ENCODE measurements around the gene DCBLD1.

DCBLD1 gene

GRCh38 chr6:117472667-117473066, 9.8 kb upstream of the DCBLD1 start:
- DNase-seq: no peak

DNA sequence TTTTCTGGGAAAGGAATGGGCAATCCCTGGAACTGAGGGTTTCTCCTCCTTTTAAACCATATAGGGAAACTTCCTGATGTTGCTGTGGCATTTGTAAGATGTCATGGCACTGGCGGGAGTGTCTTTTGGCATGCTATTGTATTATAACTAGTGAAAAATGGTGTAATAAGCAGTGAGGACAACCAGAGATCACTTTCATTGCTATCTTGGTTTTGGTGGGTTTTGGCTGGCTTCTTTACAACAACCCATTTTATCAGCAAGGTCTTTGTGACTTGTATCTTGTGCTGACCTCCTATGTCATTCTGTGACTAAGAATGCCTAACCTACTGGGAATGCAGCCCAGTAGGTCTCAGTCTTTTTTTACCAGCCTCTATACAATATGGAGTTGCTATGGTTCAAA, 9.1 kb upstream of the DCBLD1 start:
- DNase-seq: no peak

GRCh38 chr6:117477988-117478852, 4.3 kb upstream of the DCBLD1 start:
- peak; percentile 34 for DNase-seq

DNA sequence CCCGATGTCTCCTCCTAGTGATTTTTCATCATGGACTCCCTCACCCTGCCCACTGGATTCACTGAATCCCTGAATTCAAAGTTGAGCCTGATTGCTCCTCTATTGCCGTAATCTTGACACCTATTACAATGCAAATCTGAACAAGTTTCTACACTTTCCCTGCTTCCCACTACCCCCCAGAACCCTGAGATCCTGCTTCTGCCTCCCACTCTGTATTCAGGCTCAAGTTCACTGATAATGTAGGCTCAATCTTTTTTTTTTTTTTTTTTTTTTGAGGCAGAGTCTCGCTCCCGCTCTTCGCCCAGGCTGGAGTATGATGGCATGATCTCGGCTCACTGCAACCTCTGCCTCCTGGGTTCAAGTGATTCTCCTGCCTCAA, 3.6 kb upstream of the DCBLD1 start:
- DNase-seq: no peak

DNA sequence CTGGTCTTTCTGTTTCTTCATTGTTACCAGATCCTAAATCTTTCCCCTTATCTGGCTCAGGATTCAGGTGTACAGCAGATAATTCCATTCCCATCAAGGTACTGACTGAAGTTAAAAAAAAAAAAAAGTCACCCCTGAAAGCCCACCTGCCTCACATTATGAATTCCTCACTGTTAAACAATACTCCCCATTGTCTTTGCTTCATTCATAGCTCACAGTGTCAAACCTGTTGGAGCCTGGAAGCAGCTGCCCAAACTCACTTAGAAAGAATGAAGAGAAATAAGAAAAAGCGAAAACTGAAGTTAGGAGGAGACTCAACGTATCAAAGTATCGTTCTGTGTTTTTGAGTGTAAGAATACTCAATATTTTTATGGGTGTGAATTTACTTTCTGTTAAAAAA, 1.8 kb upstream of the DCBLD1 start:
- DNase-seq: no peak

DNA sequence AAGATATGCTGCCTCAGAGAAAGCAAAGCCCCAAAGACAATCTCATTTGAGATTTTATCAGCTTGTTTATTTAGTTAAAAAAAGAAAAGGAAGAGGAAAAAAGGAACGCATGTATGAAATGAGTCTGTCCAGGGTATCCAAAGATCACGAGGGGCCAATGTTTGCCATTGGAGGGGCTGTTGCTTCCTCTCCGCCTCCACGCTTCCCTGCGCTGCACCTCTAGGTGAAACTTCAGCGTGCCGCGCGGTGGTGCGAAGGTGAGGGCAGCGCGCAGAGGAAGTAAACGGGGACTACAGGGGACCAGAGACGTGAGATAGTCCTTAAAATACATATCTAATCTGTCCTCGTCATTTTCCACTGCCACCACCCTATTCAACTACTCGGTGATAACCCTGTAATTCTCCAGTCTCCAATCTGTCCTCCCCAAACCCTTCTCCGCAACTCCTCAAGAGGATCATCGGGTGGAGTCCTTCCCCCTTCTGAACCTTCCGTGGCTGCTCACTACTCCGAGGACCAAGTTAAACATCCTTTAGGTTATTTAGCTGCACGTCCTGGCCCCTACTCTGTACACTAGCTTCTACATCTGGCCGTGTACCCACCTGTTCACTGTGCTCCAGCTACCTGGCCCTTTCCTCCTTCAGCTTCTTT, 1.1 kb upstream of the DCBLD1 start:
- no peak for DNase-seq

DNA sequence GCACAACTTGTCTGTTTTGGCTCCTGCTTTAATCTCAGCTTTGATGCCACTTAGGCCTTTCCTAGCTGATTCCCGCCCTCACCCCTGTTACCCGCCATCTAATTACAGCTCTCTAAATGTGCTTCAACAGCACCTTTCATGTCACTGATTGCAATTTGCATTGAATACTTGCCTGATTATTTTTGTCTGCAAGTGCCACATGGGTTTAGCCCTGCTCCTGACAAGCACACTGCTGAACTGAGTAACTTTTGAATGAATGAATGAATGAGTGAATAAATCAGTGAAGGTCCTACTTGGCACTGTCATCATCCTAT, 591 bp upstream of the DCBLD1 start:
- DNase-seq: no peak

GRCh38 chr6:117483004-117483644, 650 bp downstream of the DCBLD1 start:
- DNase-seq: peak; percentile 71

GRCh38 chr6:117483645-117484016, 1.2 kb downstream of the DCBLD1 start:
- DNase-seq: peak; percentile 48

DNA sequence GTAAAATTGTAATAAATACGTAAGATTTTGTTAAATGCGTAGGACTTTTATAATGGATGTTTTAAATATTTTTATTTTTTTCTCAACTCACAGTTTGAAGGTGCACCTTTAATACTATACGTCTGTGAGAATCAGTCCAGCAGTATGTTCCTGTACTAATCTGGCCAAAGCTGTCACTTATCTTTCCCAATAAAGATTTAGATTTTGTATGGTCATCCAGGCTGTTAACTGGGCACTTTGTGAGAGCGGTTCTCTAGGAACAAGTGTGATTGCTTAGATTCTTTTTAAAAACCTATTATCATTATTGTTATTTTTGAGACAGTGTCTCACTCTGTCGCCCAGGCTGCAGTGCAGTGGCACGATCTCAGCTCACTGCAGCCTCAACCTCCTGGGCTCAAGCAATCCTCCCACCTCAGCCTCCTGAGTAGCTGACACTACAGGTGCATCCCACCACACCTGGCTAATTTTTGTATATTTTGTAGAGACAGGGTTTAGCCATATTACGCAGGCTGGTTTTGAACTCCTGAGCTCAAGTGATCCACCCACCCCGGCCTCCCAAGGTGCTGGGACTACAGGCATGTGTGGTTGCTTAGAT, 1.7 kb downstream of the DCBLD1 start:
- no peak for DNase-seq

GRCh38 chr6:117485433-117485832, 3.0 kb downstream of the DCBLD1 start:
- no peak for DNase-seq

- DNase-seq: no peak
Observed at GRCh38 chr6:117487821-117488220, 5.3 kb downstream of the DCBLD1 start.

DNA sequence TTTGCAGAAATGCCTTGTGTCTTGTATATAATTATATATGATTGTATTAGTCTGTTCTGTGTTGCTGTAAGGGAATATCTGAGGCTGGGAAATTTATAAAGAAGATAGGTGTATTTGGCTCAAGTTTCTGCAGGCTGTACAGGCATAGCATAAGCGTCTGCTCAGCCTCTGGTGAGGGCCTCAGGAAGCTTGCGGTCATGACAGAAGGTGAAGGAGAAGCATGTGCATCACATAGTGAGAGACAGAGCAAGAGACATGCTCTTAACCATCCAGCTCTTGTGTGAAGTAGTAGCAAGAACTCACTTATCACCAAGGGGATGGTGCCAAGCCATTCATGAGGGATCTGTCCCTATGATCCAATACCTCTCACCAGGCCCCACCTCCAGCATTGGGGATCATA, 6.5 kb downstream of the DCBLD1 start:
- DNase-seq: no peak

- DNase-seq: peak; percentile 79
Observed at GRCh38 chr6:117491916-117492315, 9.4 kb downstream of the DCBLD1 start.

DNA sequence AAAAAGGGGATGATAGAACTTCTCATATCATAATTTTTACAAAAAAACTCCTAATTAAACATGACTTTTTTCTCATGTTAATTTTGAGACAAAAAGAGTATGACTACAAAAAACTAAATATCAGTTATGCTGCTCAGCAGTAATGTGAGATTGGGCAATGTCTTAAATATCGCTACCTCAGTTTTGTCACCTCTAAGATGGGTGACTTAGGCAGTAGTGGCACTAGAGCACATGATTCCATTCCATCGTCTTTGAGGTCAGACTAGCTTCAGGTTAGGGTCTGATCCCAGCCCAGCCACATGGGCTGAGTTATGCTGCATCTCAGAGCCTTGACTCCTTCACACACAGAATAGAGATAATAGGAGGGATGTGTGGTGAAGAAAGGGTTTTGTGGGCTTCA, 11.0 kb downstream of the DCBLD1 start:
- no peak for DNase-seq

- no peak for DNase-seq
Observed at GRCh38 chr6:117494283-117494682, 11.8 kb downstream of the DCBLD1 start.

GRCh38 chr6:117494694-117495318, 12.3 kb downstream of the DCBLD1 start:
- peak; percentile 85 for DNase-seq

DNA sequence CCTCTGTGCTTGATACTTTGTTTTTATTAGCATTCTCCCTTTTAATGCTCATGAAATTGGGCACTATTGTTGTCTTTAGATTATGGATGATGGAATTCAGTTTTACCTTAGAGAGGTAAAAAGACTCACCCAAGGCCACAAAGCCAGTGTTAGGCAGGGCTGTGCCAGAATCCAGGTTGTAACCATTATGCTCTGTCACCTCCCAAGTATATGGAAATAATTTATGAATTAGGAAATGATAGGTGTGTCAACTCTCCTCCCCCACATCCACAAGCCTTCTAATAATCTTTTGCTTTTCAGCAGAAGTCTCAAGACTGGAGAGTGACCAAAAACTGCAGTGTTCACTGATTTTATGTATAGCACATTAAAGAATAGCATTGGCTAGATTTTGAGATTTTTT, 13.0 kb downstream of the DCBLD1 start:
- no peak for DNase-seq

DNA sequence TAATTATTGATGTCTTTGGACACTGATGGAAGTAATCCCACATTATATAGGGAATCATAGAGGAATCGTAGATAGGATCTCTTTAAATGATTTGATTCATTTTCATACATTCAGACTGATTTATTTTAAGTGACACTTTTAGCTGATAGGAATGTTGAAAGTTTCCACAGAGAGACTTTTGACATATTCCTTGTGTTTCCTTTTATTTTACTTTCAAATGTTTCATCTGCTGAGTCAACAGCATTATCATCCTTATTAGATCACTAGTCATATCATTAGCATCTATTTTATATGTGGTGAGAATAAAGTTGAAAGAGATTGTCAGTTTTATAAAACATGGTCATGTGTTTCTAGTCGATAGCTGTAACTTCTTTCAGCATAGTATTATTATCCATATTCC, 13.4 kb downstream of the DCBLD1 start:
- DNase-seq: peak; percentile 64

- DNase-seq: peak; percentile 49
Observed at GRCh38 chr6:117496383-117496990, 14.0 kb downstream of the DCBLD1 start.

GRCh38 chr6:117497237-117497636, 14.8 kb downstream of the DCBLD1 start:
- no peak for DNase-seq

- DNase-seq: peak; percentile 87
Observed at GRCh38 chr6:117498159-117498558, 15.7 kb downstream of the DCBLD1 start.

DNA sequence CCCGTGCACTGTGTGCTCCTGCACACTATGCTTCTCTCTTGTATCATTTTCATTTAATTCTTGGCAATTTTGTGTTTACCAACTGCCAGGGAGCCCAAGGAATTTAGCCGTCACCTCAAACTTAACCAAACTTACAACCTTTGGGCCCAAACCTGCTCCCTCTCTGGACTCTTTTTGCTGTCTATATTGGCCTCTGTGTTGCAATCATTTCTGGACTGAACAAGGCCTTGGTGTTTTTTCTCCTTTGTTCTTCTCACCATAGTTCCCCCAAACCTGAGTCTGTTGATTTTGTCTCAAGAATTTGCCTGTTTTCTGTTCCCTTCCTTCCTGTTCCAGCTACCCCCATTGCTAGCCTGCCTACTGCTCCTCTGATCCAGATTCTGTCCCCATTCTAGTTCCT, 19.2 kb downstream of the DCBLD1 start:
- DNase-seq: no peak
